HEK293 (cell line): ENCODE data around the gene SLC12A8.

Experiments used
- CTCF ChIA-PET: fragments of 350-600 bp; formaldehyde crosslinking; extraction: SDS; loops from one replicate; lab custom pipeline; 2021; ENCODE audit warnings: antibody characterized with exemption; lab: Yijun Ruan, JAX
- POLR2A ChIA-PET: fragments of 300-600 bp; formaldehyde crosslinking; extraction: SDS; loops from one replicate; lab custom pipeline; 2020; ENCODE audit warnings: antibody characterized with exemption, inconsistent platforms; lab: Yijun Ruan, JAX
- H3K27ac ChIP-seq: fragments of 200-500 bp; sonication (Bioruptor generic); 2 replicates; pipeline ENCODE4 v1.5.1; 2014; ENCODE audit warnings: low read depth, low read length, control low read depth, inconsistent platforms; ENCODE audit errors: extremely low read depth
- H3K36me3 ChIP-seq, 2 experiments: fragments of 200-500 bp in 1 of 2; sonication (Bioruptor generic) in 1 of 2; 1 replicate in 1 of 2; 2 replicates in 1 of 2; pipeline ENCODE4 v1.5.1; 2014 to 2017; ENCODE audit warnings: inconsistent platforms in 2 of 2, low read length in 2 of 2; ENCODE audit not compliant: control insufficient read depth in 2 of 2, insufficient read depth in 1 of 2
- H3K4me1 ChIP-seq: fragments of 200-500 bp; sonication (Bioruptor generic); 2 replicates; pipeline ENCODE4 v1.5.1; 2014; ENCODE audit warnings: mild to moderate bottlenecking, low read length, inconsistent platforms; ENCODE audit not compliant: control insufficient read depth, insufficient read depth
- H3K4me3 ChIP-seq: 2 replicates; pipeline ENCODE4 v1.5.1; 2011; ENCODE audit warnings: low read depth, mild to moderate bottlenecking, control low read depth, low read length, moderate library complexity
- H3K9me3 ChIP-seq: fragments of 200-500 bp; sonication (Bioruptor generic); 2 replicates; pipeline ENCODE4 v1.5.1; 2014; ENCODE audit warnings: low read depth, low read length, inconsistent platforms; ENCODE audit not compliant: control insufficient read depth, insufficient read depth
- GLI2 ChIP-seq: fragments of 450-650 bp; formaldehyde crosslinking; IDR thresholded peaks from 2 replicates; pipeline ENCODE4; 2017; ENCODE audit warnings: missing biosample characterization, missing genetic modification characterization, low read depth, borderline replicate concordance
- HOXD13 ChIP-seq: sonication (generic); formaldehyde crosslinking; IDR thresholded peaks from 2 replicates; pipeline ENCODE4 v1.8.0; 2022; ENCODE audit warnings: missing genetic modification reagents, borderline replicate concordance
- KLF10 ChIP-seq: fragments of 450-650 bp; IDR thresholded peaks from 2 replicates; pipeline ENCODE4 v1.5.1; 2018; ENCODE audit warnings: missing biosample characterization, mild to moderate bottlenecking, missing genetic modification characterization
- MZF1 ChIP-seq: fragments of 450-650 bp; formaldehyde crosslinking; IDR thresholded peaks from 2 replicates; pipeline ENCODE4 v1.5.1; 2017; ENCODE audit warnings: missing biosample characterization, missing genetic modification characterization, borderline replicate concordance
- OVOL3 ChIP-seq: fragments of 450-650 bp; formaldehyde crosslinking; IDR thresholded peaks from 2 replicates; pipeline ENCODE4 v1.5.1; 2016; ENCODE audit warnings: missing biosample characterization, missing genetic modification characterization
- PRDM10 ChIP-seq: fragments of 450-650 bp; formaldehyde crosslinking; IDR thresholded peaks from 2 replicates; pipeline ENCODE4 v1.5.1; 2016; ENCODE audit warnings: missing biosample characterization, missing genetic modification characterization
- REST ChIP-seq: fragments of 450-650 bp; formaldehyde crosslinking; IDR thresholded peaks from 2 replicates; pipeline ENCODE4 v1.5.1; 2016; ENCODE audit warnings: missing biosample characterization, missing genetic modification characterization
- YY1 ChIP-seq: fragments of 450-650 bp; formaldehyde crosslinking; IDR thresholded peaks from 2 replicates; pipeline ENCODE4 v1.5.1; 2018; ENCODE audit warnings: missing biosample characterization, missing genetic modification characterization
- ZBTB11 ChIP-seq: fragments of 450-650 bp; formaldehyde crosslinking; conservative IDR thresholded peaks from 2 replicates; pipeline ENCODE4 v1.5.1; 2016; ENCODE audit warnings: low read depth, missing biosample characterization, missing genetic modification characterization
- ZBTB17 ChIP-seq: fragments of 450-650 bp; formaldehyde crosslinking; IDR thresholded peaks from 2 replicates; pipeline ENCODE4 v1.5.1; 2016; ENCODE audit warnings: missing biosample characterization, missing genetic modification characterization
- ZBTB44 ChIP-seq: fragments of 450-650 bp; IDR thresholded peaks from 2 replicates; pipeline ENCODE4 v1.5.1; 2018; ENCODE audit warnings: missing biosample characterization, mild to moderate bottlenecking, missing genetic modification characterization
- ZNF112 ChIP-seq: fragments of 450-650 bp; formaldehyde crosslinking; IDR thresholded peaks from 2 replicates; pipeline ENCODE4 v1.5.0; 2017; ENCODE audit warnings: missing biosample characterization, missing genetic modification characterization
- ZNF138 ChIP-seq: fragments of 450-650 bp; formaldehyde crosslinking; IDR thresholded peaks from 2 replicates; pipeline ENCODE4 v1.5.1; 2016; ENCODE audit warnings: missing biosample characterization, missing genetic modification characterization, borderline replicate concordance
- ZNF24 ChIP-seq: fragments of 450-650 bp; formaldehyde crosslinking; IDR thresholded peaks from 2 replicates; pipeline ENCODE4 v1.5.1; 2016; ENCODE audit warnings: missing biosample characterization, missing genetic modification characterization
- ZNF549 ChIP-seq: fragments of 450-650 bp; IDR thresholded peaks from 2 replicates; pipeline ENCODE4 v1.5.1; 2018; ENCODE audit warnings: missing biosample characterization, missing genetic modification characterization, mild to moderate bottlenecking, inconsistent platforms, moderate library complexity
- ZNF561 ChIP-seq: fragments of 450-650 bp; IDR thresholded peaks from 2 replicates; pipeline ENCODE4 v1.5.1; 2018; ENCODE audit warnings: missing biosample characterization, missing genetic modification characterization, borderline replicate concordance
- ZNF610 ChIP-seq: fragments of 450-650 bp; formaldehyde crosslinking; IDR thresholded peaks from 2 replicates; pipeline ENCODE4 v1.5.1; 2016; ENCODE audit warnings: missing biosample characterization, missing genetic modification characterization, borderline replicate concordance
- ZNF629 ChIP-seq: fragments of 450-650 bp; formaldehyde crosslinking; IDR thresholded peaks from 2 replicates; pipeline ENCODE4 v1.5.1; 2017; ENCODE audit warnings: missing biosample characterization, missing genetic modification characterization
- ZNF785 ChIP-seq: fragments of 450-650 bp; formaldehyde crosslinking; IDR thresholded peaks from 2 replicates; pipeline ENCODE4 v1.5.1; 2016; ENCODE audit warnings: missing biosample characterization, missing genetic modification characterization

The SLC12A8 gene

GRCh38 chr3:125033616-125034015, 178.9 kb downstream of the SLC12A8 start:
- TF ChIP-seq ZBTB44 (tag by site-specific recombination) (no peak), OVOL3 (tag by site-specific recombination) (no peak), GLI2 (tag by site-specific recombination) (no peak)
- POLR2A ChIA-PET = no interaction called here
- Histone ChIP-seq H3K36me3 (peaks cover 0 to 8% of the 10 kb centered on the region in 2 experiments; a peak in 2 of 3 replicates), H3K4me3 (no peak overlapping the region), H3K27ac (no peak overlapping the region), H3K4me1 (no peaks in the 10 kb centered on the region), H3K9me3 (no peaks in the 10 kb centered on the region)
- CTCF ChIA-PET = no interaction called here

GRCh38 chr3:125033135-125033534, 179.4 kb downstream of the SLC12A8 start:
- Histone ChIP-seq H3K36me3 (peaks cover 0 to 13% of the 10 kb centered on the region in 2 experiments; a peak in 2 of 3 replicates), H3K4me3 (no peak overlapping the region), H3K4me1 (no peaks in the 10 kb centered on the region), H3K9me3 (no peaks in the 10 kb centered on the region), H3K27ac (no peak overlapping the region)
- ChIA-PET POLR2A (no interaction called here), CTCF (interaction anchor here (1.3 kb wide), 1 partner anchor 405 kb away, joined by 3 read pairs; no protein-coding TSS in a partner anchor)
- TF ChIP-seq YY1 = no peak
- TF ChIP-seq ZNF785 (tag by site-specific recombination) = no peak
- TF ChIP-seq ZNF24 (tag by site-specific recombination) = no peak
- TF ChIP-seq ZNF561 = no peak
- TF ChIP-seq MZF1 (tag by site-specific recombination) = no peak
- TF ChIP-seq ZNF138 (tag by site-specific recombination) = no peak
- no peak for TF ChIP-seq PRDM10 (tag by site-specific recombination)
- no peak for TF ChIP-seq KLF10 (tag by site-specific recombination)
- TF ChIP-seq ZNF629 (tag by site-specific recombination) = no peak
- TF ChIP-seq HOXD13 (CRISPR knock-in tag) = no peak
- TF ChIP-seq ZBTB17 = no peak
- no peak for TF ChIP-seq ZBTB11 (tag by site-specific recombination)
- TF ChIP-seq ZNF112 = no peak
- no peak for TF ChIP-seq ZNF549 (tag by site-specific recombination)
- no peak for TF ChIP-seq REST (tag by site-specific recombination)
- TF ChIP-seq ZNF610 (tag by site-specific recombination) = no peak
